HEK293 (cell line): Measurements from ENCODE around the gene CENPC.

Experiments
- REPIN1 ChIP-seq: fragments of 450-650 bp; formaldehyde crosslinking; IDR thresholded peaks from 2 replicates; pipeline ENCODE4 v1.5.1; 2017; ENCODE audit warnings: missing biosample characterization, missing genetic modification characterization, low read depth
- SETDB1 ChIP-seq: IDR thresholded peaks from one replicate; pipeline ENCODE4 v1.6.1; 2017; ENCODE audit warnings: mild to moderate bottlenecking, low read length, moderate library complexity, mixed read lengths; ENCODE audit not compliant: insufficient read length
- SP2 ChIP-seq: fragments of 450-650 bp; formaldehyde crosslinking; IDR thresholded peaks from 2 replicates; pipeline ENCODE4 v1.5.1; 2016; ENCODE audit warnings: missing biosample characterization, missing genetic modification characterization
- ZBTB11 ChIP-seq: fragments of 450-650 bp; formaldehyde crosslinking; conservative IDR thresholded peaks from 2 replicates; pipeline ENCODE4 v1.5.1; 2016; ENCODE audit warnings: low read depth, missing biosample characterization, missing genetic modification characterization
- ZNF24 ChIP-seq: fragments of 450-650 bp; formaldehyde crosslinking; IDR thresholded peaks from 2 replicates; pipeline ENCODE4 v1.5.1; 2016; ENCODE audit warnings: missing biosample characterization, missing genetic modification characterization
- ZNF266 ChIP-seq: fragments of 450-650 bp; formaldehyde crosslinking; IDR thresholded peaks from 2 replicates; pipeline ENCODE4 v1.5.1; 2016; ENCODE audit warnings: missing biosample characterization, missing genetic modification characterization, low read depth
- ZNF311 ChIP-seq: fragments of 450-650 bp; formaldehyde crosslinking; IDR thresholded peaks from 2 replicates; pipeline ENCODE4 v1.5.1; 2017; ENCODE audit warnings: missing biosample characterization, missing genetic modification characterization, borderline replicate concordance
- ZNF549 ChIP-seq: fragments of 450-650 bp; IDR thresholded peaks from 2 replicates; pipeline ENCODE4 v1.5.1; 2018; ENCODE audit warnings: missing biosample characterization, missing genetic modification characterization, mild to moderate bottlenecking, inconsistent platforms, moderate library complexity
- TF ChIP-seq, protein P1 (sequence below): fragments of 450-650 bp; formaldehyde crosslinking; IDR thresholded peaks from 2 replicates; pipeline ENCODE4 v1.5.1; 2016; ENCODE audit warnings: missing biosample characterization, missing genetic modification characterization
- TF ChIP-seq, protein P2 (sequence below): fragments of 450-650 bp; formaldehyde crosslinking; optimal IDR thresholded peaks from 2 replicates; pipeline ENCODE3; 2016; ENCODE audit warnings: missing biosample characterization, mild to moderate bottlenecking, missing genetic modification characterization

GRCh38 chr4:67549123-67549522 lies 3.8 kb upstream of the CENPC start:
- no peak for TF ChIP-seq ZNF24 (tag by site-specific recombination)
- no peak for TF ChIP-seq ZNF311 (tag by site-specific recombination)
- no peak for TF ChIP-seq SETDB1
- TF ChIP-seq, protein P1, sequence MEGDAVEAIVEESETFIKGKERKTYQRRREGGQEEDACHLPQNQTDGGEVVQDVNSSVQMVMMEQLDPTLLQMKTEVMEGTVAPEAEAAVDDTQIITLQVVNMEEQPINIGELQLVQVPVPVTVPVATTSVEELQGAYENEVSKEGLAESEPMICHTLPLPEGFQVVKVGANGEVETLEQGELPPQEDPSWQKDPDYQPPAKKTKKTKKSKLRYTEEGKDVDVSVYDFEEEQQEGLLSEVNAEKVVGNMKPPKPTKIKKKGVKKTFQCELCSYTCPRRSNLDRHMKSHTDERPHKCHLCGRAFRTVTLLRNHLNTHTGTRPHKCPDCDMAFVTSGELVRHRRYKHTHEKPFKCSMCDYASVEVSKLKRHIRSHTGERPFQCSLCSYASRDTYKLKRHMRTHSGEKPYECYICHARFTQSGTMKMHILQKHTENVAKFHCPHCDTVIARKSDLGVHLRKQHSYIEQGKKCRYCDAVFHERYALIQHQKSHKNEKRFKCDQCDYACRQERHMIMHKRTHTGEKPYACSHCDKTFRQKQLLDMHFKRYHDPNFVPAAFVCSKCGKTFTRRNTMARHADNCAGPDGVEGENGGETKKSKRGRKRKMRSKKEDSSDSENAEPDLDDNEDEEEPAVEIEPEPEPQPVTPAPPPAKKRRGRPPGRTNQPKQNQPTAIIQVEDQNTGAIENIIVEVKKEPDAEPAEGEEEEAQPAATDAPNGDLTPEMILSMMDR, result no peak
- TF ChIP-seq REPIN1 (tag by site-specific recombination), result no peak
- no peak for TF ChIP-seq ZNF266 (tag by site-specific recombination)
- no peak for TF ChIP-seq ZNF549 (tag by site-specific recombination)
- TF ChIP-seq ZBTB11 (tag by site-specific recombination), result no peak
- no peak for TF ChIP-seq SP2
- TF ChIP-seq, protein P2, sequence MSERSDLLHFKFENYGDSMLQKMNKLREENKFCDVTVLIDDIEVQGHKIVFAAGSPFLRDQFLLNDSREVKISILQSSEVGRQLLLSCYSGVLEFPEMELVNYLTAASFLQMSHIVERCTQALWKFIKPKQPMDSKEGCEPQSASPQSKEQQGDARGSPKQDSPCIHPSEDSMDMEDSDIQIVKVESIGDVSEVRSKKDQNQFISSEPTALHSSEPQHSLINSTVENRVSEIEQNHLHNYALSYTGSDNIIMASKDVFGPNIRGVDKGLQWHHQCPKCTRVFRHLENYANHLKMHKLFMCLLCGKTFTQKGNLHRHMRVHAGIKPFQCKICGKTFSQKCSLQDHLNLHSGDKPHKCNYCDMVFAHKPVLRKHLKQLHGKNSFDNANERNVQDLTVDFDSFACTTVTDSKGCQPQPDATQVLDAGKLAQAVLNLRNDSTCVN, result no peak
